Transverse colon (tissue), 4 donors: ENCODE data around the gene IP6K3. TPM values are rescaled to one million over a fixed set of nuclear protein-coding genes. Genes with fewer than 3 reads are reported as not detected.

Experiments used
- DNase-seq: peaks from one replicate; pipeline ENCODE4 v3.0.0-alpha.2; 2019
- H3K27ac ChIP-seq, 4 donors: fragments of 200-600 bp; sonication (generic); 2 replicates each; pipeline ENCODE4 v1.5.1; 2016 to 2018; ENCODE audit warnings: inconsistent platforms in 4 of 4
- H3K27me3 ChIP-seq: fragments of 200-600 bp; sonication (generic); 2 replicates; pipeline ENCODE4 v1.5.1; 2017; ENCODE audit warnings: inconsistent platforms
- H3K36me3 ChIP-seq, 4 donors: fragments of 200-600 bp; sonication (generic); 2 replicates each; pipeline ENCODE4 v1.5.1; 2017 to 2019; ENCODE audit warnings: inconsistent platforms in 4 of 4
- H3K4me1 ChIP-seq, 4 donors: fragments of 200-600 bp; sonication (generic); 2 replicates each; pipeline ENCODE4 v1.5.1; 2017 to 2020; ENCODE audit warnings: inconsistent platforms in 4 of 4
- H3K4me3 ChIP-seq, 4 donors: fragments of 200-600 bp; sonication (generic); 1 replicate in 1 of 4; 2 replicates in 3 of 4; pipeline versions ENCODE4 v1.5.1 to v1.6.1; 2017 to 2019; ENCODE audit warnings: inconsistent platforms in 4 of 4
- H3K9me3 ChIP-seq, 2 donors: fragments of 200-600 bp; sonication (generic); 2 replicates each; pipeline ENCODE4 v1.5.1; 2017 to 2019; ENCODE audit warnings: inconsistent platforms in 2 of 2
- CTCF ChIP-seq, 5 experiments: fragments of 200-600 bp in 3 of 5; fragments of 450-650 bp in 2 of 5; sonication (generic) in 3 of 5; IDR thresholded peaks; 1 replicate in 2 of 5; 2 replicates in 3 of 5; pipeline ENCODE4 v1.5.1; 2016 to 2017; ENCODE audit warnings: antibody characterized with exemption in 5 of 5, inconsistent platforms in 3 of 5, mild to moderate bottlenecking in 2 of 5, moderate library complexity in 1 of 5
- EP300 ChIP-seq: sonication (generic); formaldehyde crosslinking; IDR thresholded peaks from one replicate; pipeline ENCODE4 v1.6.1; 2017; ENCODE audit warnings: antibody characterized with exemption, low read depth
- POLR2A ChIP-seq: fragments of 450-650 bp; IDR thresholded peaks from one replicate; pipeline ENCODE4 v1.6.1; 2016; ENCODE audit warnings: antibody characterized with exemption, mild to moderate bottlenecking, moderate library complexity
- POLR2AphosphoS5 ChIP-seq, 3 donors: sonication (generic); formaldehyde crosslinking; IDR thresholded peaks; one replicate each; pipeline ENCODE4 v1.6.1; 2016; ENCODE audit warnings: antibody characterized with exemption in 3 of 3
- WGBS, 2 donors: methylation state at CpG; one replicate each; pipeline ENCODE4 v1.1.5; 2018; ENCODE audit warnings: low coverage in 1 of 2; 5-methylcytosine and 5-hydroxymethylcytosine counted together
- in situ Hi-C, 4 donors: fragments of 200-750 bp; cut with MboI; loops; one replicate each; pipeline versions ENCODE4 v1.15.0 to v1.15.1; 2017; ENCODE audit warnings: low sequenced_read_pairs in 3 of 4, low pct_ligation_motif_present in 1 of 4, low pct_unique_long_range_greater_than_20kb in 1 of 4
- intact Hi-C: fragments of 100-400 bp; cut with DNase I; formaldehyde crosslinking; loops from one replicate; pipeline ENCODE4 v1.15.1; 2023; ENCODE audit warnings: low total_unique reads
- total RNA-seq, 4 donors: library from RNA; depleted of rRNA; stranded (reverse); fragments of >200 nt; gene quantifications; one replicate each; pipeline ENCODE4 v1.1.0, GENCODE V29; 2016

The IP6K3 gene
- total RNA-seq, 4 donors from 2014 or later = 1.00 to 2.9 (median 1.9) TPM; not detected in 1

DNA sequence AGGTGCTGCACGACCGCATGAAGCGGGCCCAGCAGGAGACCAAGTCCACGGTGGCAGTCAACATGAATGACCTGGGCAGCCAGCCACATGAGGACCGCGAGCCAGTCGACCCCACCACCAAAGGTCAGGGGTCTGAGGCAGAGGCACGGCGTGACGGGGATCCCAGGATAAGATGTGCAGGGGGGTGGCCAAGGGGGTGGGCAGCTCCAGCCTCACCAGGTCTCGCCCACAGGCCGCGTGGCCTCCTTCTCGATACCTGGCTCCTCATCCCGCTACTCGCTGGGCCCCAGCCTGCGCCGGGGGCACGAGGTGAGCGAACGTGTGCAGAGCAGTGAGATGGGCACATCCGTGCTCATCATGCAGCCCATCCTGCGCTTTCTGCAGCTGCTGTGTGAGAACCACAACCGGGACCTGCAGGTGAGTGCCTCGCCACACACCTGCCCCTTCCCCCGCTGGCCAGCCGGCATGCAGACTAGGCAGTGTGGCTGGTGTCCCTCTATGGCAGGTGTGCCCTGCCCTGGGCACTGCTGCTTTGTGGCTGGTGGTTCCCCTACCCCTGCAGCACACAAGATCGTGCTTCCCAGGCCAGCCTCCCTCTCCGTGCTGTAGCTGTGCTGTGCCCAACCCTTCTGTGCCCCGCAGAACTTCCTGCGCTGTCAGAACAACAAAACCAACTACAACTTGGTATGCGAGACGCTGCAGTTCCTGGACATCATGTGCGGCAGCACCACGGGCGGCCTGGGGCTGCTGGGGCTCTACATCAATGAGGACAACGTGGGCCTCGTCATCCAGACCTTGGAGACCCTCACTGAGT is 61.1 kb downstream of the IP6K3 start:
- WGBS, 2 donors = 94% methylated on average over 7 to 33 of the region's 38 CpGs
- no peak for TF ChIP-seq POLR2A
- no peak for TF ChIP-seq EP300
- no peak for TF ChIP-seq POLR2AphosphoS5 (IDR thresholded peaks at IDR 0.05)
- TF ChIP-seq CTCF (IDR thresholded peaks at IDR 0.05) = no peak
- Histone ChIP-seq H3K4me1 (no peaks in the 10 kb centered on the region), H3K36me3 (peaks cover 0 to 19% (median 0%) of the 10 kb centered on the region in 4 donors), H3K9me3 (no peaks in the 10 kb centered on the region), H3K27me3 (no peaks in the 10 kb centered on the region), H3K4me3 (no peak overlapping the region), H3K27ac (no peak overlapping the region)
- in situ Hi-C loops (no loop called here), intact Hi-C loops (loop anchor here (10.0 kb wide), 1 partner anchor 91 kb away; no protein-coding TSS in a partner anchor)
- no peak for DNase-seq

GRCh38 chr6:33684983-33685382 is 61.7 kb downstream of the IP6K3 start:
- Histone ChIP-seq H3K27me3 (no peaks in the 10 kb centered on the region), H3K27ac (no peak overlapping the region), H3K4me1 (no peaks in the 10 kb centered on the region), H3K4me3 (no peak overlapping the region), H3K36me3 (peaks cover 0 to 19% (median 1%) of the 10 kb centered on the region in 4 donors), H3K9me3 (no peaks in the 10 kb centered on the region)
- TF ChIP-seq EP300 (no peak), POLR2A (no peak), POLR2AphosphoS5 (IDR thresholded peaks at IDR 0.05) (no peak), CTCF (IDR thresholded peaks at IDR 0.05) (no peak)
- DNase-seq = no peak
- in situ Hi-C loops = no loop called here
- WGBS, 2 donors = 87 to 89% methylated on average over 4 to 7 of the region's 7 CpGs
- intact Hi-C loops = loop anchor here (10.0 kb wide), 1 partner anchor 90 kb away; no protein-coding TSS in a partner anchor

DNA sequence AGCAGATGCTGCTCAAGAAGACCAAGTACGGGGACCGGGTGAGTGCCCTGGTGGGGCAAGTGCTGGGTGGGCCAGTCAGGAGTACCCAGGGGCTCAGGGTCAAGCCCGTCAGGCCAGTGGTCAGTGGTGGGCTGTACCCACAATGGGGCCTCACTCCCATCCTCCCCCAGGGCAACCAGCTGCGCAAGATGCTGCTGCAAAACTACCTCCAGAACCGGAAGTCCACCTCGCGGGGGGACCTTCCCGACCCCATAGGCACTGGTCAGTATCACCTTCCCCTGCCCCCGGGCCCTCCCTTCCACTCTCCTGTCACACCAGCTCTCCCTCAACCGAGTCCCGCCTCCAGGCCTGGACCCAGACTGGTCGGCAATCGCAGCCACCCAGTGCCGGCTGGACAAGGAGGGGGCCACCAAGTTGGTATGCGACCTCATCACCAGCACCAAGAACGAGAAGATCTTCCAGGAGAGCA is 62.2 kb downstream of the IP6K3 start:
- Histone ChIP-seq H3K27ac (no peak overlapping the region), H3K36me3 (peaks cover 0 to 24% (median 2%) of the 10 kb centered on the region in 4 donors), H3K4me1 (no peaks in the 10 kb centered on the region), H3K4me3 (no peak overlapping the region), H3K27me3 (no peaks in the 10 kb centered on the region), H3K9me3 (no peaks in the 10 kb centered on the region)
- TF ChIP-seq POLR2AphosphoS5 (IDR thresholded peaks at IDR 0.05) = no peak
- no peak for TF ChIP-seq POLR2A
- TF ChIP-seq EP300 = no peak
- TF ChIP-seq CTCF (IDR thresholded peaks at IDR 0.05) = no peak
- in situ Hi-C loops (no loop called here), intact Hi-C loops (loop anchor here (10.0 kb wide), 1 partner anchor 90 kb away; no protein-coding TSS in a partner anchor)
- DNase-seq = no peak
- WGBS, 2 donors = 89% methylated on average over 16 of the region's 16 CpGs; no CpG with 5 or more reads in 1 of the 2 donors

DNA sequence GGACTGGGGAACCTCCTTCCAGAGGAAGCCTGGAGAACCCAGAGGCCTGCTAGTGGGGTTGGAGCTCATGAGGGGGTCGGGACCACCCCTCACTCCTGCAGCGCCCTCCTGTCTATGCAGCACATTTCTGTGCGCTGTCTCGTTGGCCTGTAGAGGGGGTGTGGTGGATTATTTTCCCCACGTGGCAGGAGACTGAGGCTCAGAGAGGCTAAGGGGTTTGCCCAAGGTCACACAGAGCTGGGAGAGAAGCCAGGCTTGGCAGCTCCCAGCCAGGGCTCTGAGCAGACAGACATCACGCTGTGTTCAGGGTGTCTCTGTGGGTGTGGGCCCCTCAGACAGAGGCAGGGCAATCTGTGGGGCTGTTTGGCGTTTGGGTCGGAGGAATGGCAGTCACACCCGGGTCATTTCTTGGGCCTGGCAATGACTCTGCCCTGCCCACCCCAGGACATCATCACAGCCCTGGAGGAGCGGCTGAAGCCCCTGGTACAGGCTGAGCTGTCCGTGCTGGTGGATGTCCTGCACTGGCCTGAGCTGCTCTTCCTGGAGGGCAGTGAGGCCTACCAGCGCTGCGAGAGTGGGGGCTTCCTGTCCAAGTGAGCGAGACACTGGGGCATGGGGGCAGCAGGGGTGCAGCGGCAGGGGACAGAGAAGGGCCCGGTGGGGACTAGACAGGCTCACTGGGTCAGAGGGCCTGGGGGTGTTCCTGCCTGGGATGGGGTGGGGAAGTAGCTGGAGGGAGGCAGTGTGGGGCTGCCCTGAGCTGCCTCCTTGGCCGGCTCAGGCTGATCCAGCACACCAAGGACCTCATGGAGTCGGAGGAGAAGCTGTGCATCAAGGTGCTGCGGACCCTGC is 62.9 kb downstream of the IP6K3 start:
- intact Hi-C loops = loop anchor here (10.0 kb wide), 1 partner anchor 89 kb away; no protein-coding TSS in a partner anchor
- Histone ChIP-seq H3K4me3 (no peak overlapping the region), H3K4me1 (no peaks in the 10 kb centered on the region), H3K36me3 (peaks cover 0 to 31% (median 2%) of the 10 kb centered on the region in 4 donors), H3K27me3 (no peaks in the 10 kb centered on the region), H3K27ac (no peak overlapping the region), H3K9me3 (no peaks in the 10 kb centered on the region)
- no peak for TF ChIP-seq CTCF (IDR thresholded peaks at IDR 0.05)
- no peak for TF ChIP-seq POLR2AphosphoS5 (IDR thresholded peaks at IDR 0.05)
- no peak for TF ChIP-seq POLR2A
- no peak for TF ChIP-seq EP300
- WGBS, 2 donors = 85 to 100% methylated on average over 1 to 18 of the region's 19 CpGs
- in situ Hi-C loops = no loop called here
- DNase-seq = no peak
